Nephron (organoid): ENCODE measurements around the gene CHST11.

Experiments used
- H3K27ac Mint-ChIP-seq, 3 experiments: 2 replicates each; pipeline ENCODE4 v1.8.0; 2020; ENCODE audit warnings: mixed read lengths in 3 of 3, mild to moderate bottlenecking in 2 of 3, moderate library complexity in 1 of 3
- H3K27me3 Mint-ChIP-seq: 2 replicates; pipeline ENCODE4 v1.8.0; 2021; ENCODE audit warnings: low read depth, mild to moderate bottlenecking, moderate library complexity, mixed read lengths
- H3K36me3 Mint-ChIP-seq: 2 replicates; pipeline ENCODE4 v1.8.0; 2020; ENCODE audit warnings: low read depth, mixed read lengths
- H3K4me1 Mint-ChIP-seq: 2 replicates; pipeline ENCODE4 v1.8.0; 2020; ENCODE audit warnings: mixed read lengths
- H3K4me3 Mint-ChIP-seq, 3 experiments: 2 replicates each; pipeline ENCODE4 v1.8.0; 2020; ENCODE audit warnings: mild to moderate bottlenecking in 3 of 3, mixed read lengths in 3 of 3, moderate library complexity in 2 of 3
- H3K9me3 Mint-ChIP-seq: 2 replicates; pipeline ENCODE4 v1.8.0; 2020; ENCODE audit warnings: mixed read lengths
- CTCF ChIP-seq, 3 experiments: fragments of 200-600 bp; sonication (generic); IDR thresholded peaks; one replicate each; pipeline ENCODE4 v1.5.0; 2021; ENCODE audit warnings: antibody characterized with exemption in 3 of 3; ENCODE audit not compliant: unreplicated experiment in 3 of 3

Gene CHST11

GRCh38 chr12:104599272-104600035 is 142.7 kb downstream of the CHST11 start:
- Mint-ChIP-seq H3K9me3 (no peaks in the 10 kb centered on the region), H3K27me3 (no peaks in the 10 kb centered on the region), H3K4me1 (peaks cover 78% of the 10 kb centered on the region), H3K36me3 (no peaks in the 10 kb centered on the region), H3K27ac (peak overlapping the region in 1 of 3 experiments; percentile 41), H3K4me3 (no peak overlapping the region)
- no peak for TF ChIP-seq CTCF (IDR thresholded peaks at IDR 0.05; ENCODE audit: unreplicated experiment in 3 of 3)

- no peaks in the 10 kb centered on the region for H3K27me3 Mint-ChIP-seq
- H3K4me1 Mint-ChIP-seq, result peaks cover 80% of the 10 kb centered on the region
- TF ChIP-seq CTCF (IDR thresholded peaks at IDR 0.05; ENCODE audit: unreplicated experiment in 3 of 3), result no peak
- H3K36me3 Mint-ChIP-seq, result no peaks in the 10 kb centered on the region
- no peak overlapping the region for H3K27ac Mint-ChIP-seq
- no peaks in the 10 kb centered on the region for H3K9me3 Mint-ChIP-seq
- no peak overlapping the region for H3K4me3 Mint-ChIP-seq
Observed at GRCh38 chr12:104600036-104600712, 143.4 kb downstream of the CHST11 start.

GRCh38 chr12:104600790-104601739 is 144.3 kb downstream of the CHST11 start:
- Mint-ChIP-seq H3K27me3 (no peaks in the 10 kb centered on the region), H3K9me3 (no peaks in the 10 kb centered on the region), H3K4me3 (no peak overlapping the region), H3K4me1 (peaks cover 78% of the 10 kb centered on the region), H3K27ac (peak overlapping the region in 2 of 3 experiments; percentile 35 to 66), H3K36me3 (no peaks in the 10 kb centered on the region)
- TF ChIP-seq CTCF (IDR thresholded peaks at IDR 0.05; ENCODE audit: unreplicated experiment in 3 of 3), result no peak

- peaks cover 67% of the 10 kb centered on the region for H3K4me1 Mint-ChIP-seq
- H3K27ac Mint-ChIP-seq, result no peak overlapping the region
- H3K4me3 Mint-ChIP-seq, result no peak overlapping the region
- H3K9me3 Mint-ChIP-seq, result no peaks in the 10 kb centered on the region
- no peaks in the 10 kb centered on the region for H3K27me3 Mint-ChIP-seq
- H3K36me3 Mint-ChIP-seq, result no peaks in the 10 kb centered on the region
- no peak for TF ChIP-seq CTCF (IDR thresholded peaks at IDR 0.05; ENCODE audit: unreplicated experiment in 3 of 3)
Observed at GRCh38 chr12:104602406-104602805, 145.7 kb downstream of the CHST11 start.

GRCh38 chr12:104602896-104603295 is 146.1 kb downstream of the CHST11 start:
- Mint-ChIP-seq H3K36me3 (no peaks in the 10 kb centered on the region), H3K4me3 (no peak overlapping the region), H3K9me3 (no peaks in the 10 kb centered on the region), H3K27ac (no peak overlapping the region), H3K4me1 (peaks cover 62% of the 10 kb centered on the region), H3K27me3 (no peaks in the 10 kb centered on the region)
- TF ChIP-seq CTCF (IDR thresholded peaks at IDR 0.05; ENCODE audit: unreplicated experiment in 3 of 3), result no peak
